ENCODE results near the gene PLEK. TPM values are rescaled to one million over a fixed set of nuclear protein-coding genes. Genes with fewer than 3 reads are reported as not detected.
"Not testable (repeated sequence)": the region's sequence is repeated elsewhere in the genome, so short reads cannot be mapped to it uniquely, and the experiment has no call there.

The PLEK gene
- total RNA-seq, 2 donors from 2014 or later: 2.6 to 7.8 TPM

DNA sequence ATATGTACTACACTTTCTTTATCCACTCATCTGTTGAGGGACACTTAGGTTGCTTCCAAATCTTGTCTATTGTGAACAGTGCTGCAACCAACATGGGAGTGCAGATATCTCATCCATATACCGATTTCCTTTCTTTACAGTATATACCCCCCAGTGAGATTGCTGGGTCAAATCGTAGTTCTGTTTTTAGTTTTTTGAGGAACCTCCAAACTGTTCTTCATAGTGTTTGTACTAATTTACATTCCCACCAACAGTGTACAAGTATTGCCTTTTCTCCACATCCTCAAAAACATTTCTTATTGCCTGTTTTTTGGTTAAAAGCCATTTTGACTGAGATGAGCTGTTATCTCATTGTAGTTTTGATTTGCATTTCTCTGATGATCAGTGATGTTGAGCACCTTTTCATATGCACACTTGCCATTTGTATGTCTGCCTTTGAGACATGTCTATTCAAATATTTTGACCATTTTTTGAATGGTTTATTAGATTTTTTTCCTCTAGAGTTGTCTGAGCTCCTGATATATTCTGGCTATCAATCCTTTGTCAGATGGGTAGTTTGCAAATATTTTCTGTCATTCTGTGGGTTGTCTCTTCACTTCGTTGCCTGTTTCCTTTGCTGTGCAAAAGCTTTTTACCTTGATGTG, 12.2 kb downstream of the PLEK start:
- intact Hi-C loops (cut with DNase I, micrococcal nuclease): no loop called here
- ATAC-seq: no peak
- DNase-seq: no peak

DNA sequence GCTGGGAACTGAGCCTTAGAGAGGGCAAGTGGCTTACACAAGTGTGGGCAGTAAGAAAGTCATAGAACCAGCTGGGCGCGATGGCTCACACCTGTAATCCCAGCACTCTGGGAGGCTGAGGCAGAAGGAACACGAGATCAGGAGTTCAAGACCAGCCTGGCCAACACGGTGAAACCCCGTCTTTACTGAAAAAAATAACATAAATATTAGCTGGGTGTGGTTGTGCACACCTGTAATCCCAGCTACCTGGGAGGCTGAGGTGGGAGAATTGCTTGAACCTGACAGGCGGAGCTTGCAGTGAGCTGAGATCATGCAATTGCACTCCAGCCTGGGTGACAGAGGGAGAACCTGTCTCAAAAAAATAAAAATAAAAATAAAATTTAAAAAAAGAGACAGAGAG, 13.7 kb downstream of the PLEK start:
- ATAC-seq; DNase-seq; intact Hi-C loops (cut with DNase I, micrococcal nuclease): not testable (repeated sequence)

DNA sequence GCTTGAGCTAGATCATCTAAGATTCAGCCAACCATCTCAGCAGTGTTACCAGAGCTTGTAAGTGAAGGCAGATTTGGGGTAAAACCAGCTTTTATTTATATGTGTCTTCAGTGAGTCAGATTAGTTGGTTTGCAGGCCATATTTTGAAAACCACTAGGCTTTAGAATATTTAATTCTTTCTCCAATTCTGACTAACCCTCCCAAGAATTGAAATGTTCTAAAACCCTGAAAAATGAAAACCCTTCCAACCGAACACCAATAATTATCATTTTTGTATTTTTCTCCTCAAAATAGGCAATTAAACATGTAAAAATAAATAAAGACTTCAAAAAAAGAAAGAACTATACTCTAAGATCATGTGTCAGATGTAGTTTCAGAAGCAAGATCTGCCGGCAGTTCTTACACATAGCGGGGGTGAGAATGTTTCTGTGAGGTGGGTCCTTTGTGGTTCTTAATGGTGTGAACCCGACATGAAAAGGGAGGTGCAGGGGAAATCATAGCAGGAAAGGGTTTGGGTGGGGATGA, 14.2 kb downstream of the PLEK start:
- intact Hi-C loops (cut with DNase I, micrococcal nuclease): no loop called here
- DNase-seq (no peak), ATAC-seq (no peak)

DNA sequence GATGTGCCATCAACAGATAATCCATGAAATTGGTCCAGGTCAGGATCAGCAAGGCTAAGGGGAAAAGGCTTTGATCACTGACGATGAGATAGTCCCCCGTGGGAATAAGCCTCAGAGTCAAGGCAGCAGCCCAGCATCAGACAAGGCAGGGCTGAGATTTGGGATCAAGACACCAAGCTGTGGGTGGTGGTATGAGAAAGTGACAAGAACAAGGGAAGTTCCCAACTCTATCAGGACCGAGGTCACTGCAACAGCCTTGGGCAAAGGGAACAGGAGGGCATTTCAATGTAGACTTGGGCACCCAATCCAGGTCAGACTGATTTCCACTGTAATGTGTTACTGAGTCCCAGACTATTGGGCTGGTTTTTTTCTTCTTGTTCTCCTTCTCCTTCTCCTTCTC, 18.7 kb downstream of the PLEK start:
- no peak for ATAC-seq
- DNase-seq: no peak
- intact Hi-C loops (cut with DNase I, micrococcal nuclease): no loop called here

DNA sequence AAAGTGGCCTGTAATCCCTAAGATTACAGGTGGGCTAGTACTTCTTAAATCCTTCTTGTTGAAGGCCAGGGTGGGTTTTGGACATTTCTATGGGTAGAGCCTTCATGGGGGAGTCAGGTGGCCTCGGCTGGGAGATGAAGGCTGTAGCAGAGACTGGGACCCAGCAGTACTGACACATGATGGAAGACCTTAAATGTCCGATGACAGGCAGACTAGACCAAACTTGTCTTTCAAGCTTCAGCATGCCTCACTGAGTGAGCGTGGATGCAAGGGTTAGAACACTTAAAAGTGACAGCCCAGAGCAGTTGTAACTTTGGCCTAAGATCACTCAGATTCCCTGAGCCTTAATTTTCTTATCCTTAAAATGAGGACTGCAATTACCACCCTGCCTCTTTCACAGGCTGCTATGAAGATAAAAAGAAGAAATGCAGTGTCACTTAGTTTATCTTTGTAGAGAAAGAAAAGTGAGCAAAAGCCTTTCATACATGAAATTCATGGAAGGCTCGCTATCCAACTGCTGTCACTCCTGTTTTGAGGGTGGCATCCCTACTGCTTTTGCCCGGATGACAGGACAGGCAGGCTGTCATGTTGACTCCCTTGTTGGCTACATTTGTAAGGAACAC, 19.5 kb downstream of the PLEK start:
- intact Hi-C loops (cut with DNase I, micrococcal nuclease): no loop called here
- ATAC-seq (no peak), DNase-seq (no peak)

DNA sequence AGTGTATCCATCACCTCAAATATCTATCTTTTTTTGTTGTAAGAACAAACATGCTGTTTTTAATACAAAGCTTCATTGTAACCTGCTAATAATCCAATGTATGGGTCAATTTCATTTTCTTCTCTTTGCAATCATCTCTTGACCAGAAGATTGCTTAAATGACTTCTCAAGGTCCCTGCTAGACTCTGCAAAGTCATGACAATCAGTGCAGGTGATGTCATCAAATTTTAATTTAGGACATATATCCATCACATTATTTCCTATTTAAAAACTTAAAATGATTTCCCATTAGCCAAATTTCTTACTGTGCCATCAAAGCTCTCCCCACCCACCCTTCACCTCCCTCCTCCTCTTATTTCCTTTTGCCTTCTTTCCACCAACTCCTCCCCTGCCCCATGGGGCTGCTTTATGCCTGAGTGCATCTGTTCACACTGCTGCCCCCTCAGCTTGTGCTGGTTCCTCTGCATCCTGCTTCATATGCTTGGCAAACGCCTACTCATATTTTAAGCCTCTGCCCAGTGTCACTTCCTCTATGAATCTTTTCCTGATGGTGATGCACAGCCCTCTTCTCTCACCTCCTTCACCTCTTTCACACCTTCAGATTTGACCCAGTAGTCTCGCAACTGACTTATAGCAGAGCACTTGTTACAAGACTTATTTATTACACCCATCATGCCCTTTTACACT, 20.3 kb downstream of the PLEK start:
- ATAC-seq (no peak), DNase-seq (no peak)
- intact Hi-C loops (cut with DNase I, micrococcal nuclease): no loop called here

DNA sequence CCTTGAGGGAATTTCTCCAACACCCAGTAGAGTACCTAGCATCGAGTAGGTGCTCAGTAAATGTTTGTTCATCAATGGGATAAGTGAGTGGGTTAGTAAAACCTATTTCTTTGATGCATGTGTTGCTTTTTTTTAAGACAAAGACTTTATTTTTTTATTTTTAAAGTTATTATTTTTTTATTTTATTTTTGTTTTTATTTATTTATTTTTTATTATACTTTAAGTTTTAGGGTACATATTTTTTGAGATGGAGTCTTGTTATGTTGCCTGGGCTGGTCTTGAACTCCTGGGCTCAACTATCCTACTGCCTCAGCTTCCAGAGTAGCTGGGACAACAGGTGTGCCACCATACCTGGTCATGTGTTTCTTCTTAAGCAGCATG, 20.8 kb downstream of the PLEK start:
- intact Hi-C loops (cut with DNase I, micrococcal nuclease): no loop called here

DNA sequence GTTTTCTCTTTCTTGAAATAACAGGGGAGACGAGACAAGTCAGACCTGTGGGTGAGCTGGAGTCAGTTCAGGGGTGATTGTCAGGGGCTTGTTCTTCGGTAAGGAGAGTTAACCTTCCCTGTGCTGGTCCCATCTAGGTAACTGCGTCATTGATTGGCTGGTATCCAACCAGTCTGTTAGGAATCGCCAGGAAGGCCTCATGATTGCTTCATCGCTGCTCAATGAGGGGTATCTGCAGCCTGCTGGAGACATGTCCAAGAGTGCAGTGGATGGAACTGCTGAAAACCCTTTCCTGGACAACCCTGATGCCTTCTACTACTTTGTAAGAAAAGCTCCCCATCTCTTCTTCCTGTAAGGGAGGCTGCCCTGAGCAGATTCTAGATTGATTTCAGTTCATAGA, 21.3 kb downstream of the PLEK start:
- intact Hi-C loops (cut with DNase I, micrococcal nuclease): no loop called here
- ATAC-seq: no peak
- no peak for DNase-seq

More for the DNA sequence above, 20.8 kb downstream of the PLEK start:
- ATAC-seq (no peak), DNase-seq (no peak)

DNA sequence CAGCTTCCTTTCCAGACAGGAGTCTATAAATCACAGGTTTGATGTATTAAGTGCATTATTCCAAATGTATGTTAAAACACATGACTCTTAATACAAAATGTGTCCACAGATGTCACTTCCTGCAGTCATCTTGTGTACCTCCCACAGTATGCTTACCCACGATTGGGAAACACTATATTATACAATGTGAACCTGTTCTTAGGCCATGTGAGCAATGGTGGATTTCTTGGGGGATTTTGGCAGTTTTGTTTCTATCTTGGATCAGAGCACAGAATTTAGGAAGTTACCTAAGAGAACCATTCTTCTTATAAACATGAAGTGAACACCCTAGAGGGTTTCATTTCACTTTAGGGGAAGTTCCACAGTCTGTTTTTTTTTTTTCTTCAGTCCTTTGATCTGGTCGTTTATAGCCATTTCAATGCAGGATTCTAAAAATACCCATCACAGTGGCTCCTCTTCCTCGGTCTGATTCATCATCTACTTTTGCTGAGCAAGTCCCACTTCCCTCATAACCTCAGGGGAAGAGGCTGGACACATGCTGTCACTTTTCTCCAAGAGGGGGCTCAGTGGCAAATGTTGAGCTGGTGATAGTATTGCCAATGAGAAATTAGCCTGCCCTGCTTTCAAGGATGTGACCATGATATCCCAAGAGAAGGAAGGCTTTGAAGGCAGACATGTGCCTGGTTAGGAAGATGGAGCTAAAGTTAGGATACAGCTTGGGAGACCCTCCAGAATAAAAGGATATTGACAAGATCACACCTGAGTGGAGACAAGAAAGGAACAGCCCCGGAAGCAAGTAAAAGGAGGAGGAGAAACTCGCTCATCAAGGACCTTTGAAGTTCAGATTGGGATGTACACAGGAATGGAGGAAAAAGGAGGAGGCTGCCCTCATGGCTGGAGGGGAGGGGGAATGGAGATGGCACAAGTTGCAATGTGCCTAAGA, 22.6 kb downstream of the PLEK start:
- ATAC-seq (no peak), DNase-seq (no peak)
- intact Hi-C loops (cut with DNase I, micrococcal nuclease): no loop called here

DNA sequence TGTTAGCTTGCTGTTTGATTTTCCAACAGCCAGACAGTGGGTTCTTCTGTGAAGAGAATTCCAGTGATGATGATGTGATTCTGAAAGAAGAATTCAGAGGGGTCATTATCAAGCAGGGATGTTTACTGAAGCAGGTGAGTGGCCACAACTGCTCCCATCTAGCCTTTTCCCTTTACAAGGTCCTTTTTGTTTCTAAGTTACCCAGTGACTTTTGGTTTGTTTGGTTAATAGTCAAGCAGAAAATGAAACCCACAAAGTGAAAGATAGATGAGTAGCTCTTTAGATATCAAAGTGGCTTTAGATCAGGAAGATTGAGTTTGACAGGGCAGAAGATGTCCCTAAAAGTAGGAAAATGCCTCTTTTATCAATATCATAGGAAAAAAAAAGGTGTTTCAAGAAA, 23.3 kb downstream of the PLEK start:
- ATAC-seq (no peak), DNase-seq (no peak)
- intact Hi-C loops (cut with DNase I, micrococcal nuclease): no loop called here

DNA sequence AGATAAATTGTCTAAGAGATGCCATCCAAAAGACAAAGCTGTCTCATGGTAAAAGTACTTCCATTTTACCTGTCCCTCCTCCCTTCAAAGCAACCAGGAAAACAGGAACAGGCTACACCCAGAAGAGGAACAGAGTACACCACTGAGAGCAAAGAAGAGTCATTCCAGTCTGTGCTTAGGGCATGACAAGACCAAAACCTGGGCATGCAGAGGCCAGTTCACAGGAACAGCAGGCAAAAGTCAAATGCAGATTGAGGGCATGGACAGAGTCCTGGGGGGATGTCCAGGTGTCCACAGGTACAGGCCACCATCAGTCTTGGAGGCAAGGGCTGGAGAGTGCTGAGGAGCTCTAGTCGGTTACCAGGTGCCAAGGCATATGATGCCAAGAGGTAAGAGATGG, 23.7 kb downstream of the PLEK start:
- intact Hi-C loops (cut with DNase I, micrococcal nuclease): no loop called here
- DNase-seq (no peak), ATAC-seq (no peak)

DNA sequence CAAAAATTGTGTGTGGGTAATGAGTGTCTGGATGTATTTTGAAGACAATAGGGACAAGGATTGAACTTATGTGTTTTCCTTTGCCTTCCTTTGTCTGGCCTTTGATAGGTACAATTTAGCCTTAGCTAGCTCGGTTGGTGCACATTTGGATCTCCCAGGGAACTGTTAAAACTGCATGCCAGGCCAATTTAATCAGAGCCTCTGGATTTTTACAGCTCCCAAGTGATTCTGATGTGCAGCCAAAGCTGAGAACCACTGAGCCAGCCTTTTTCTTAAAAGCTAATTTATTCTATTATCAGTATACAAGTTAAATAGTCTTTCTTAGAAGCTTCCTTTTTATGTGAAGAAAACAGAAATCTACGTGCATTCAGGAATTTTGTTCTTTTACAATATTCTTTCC, 25.0 kb downstream of the PLEK start:
- ATAC-seq: no peak
- intact Hi-C loops (cut with DNase I, micrococcal nuclease): no loop called here
- no peak for DNase-seq

DNA sequence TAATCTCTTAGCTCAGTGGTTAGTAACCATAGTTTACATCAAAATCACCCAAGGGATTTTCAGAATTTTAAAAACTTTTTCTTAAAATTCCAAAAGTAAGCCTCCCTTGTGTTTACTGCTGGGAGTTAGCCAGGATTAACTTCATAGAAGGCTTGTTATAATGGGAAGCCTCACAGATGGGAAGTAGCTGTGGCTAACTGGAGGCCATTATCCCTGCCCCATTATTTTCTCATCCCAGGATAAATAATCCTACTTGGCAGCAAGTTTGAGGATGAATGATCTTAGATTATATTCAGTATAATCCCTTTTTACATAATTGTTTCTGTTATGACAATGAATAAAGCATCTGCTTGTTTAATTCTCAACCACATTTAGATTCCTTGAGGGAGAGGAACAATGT, 25.5 kb downstream of the PLEK start:
- DNase-seq (no peak), ATAC-seq (no peak)
- intact Hi-C loops (cut with DNase I, micrococcal nuclease): no loop called here

DNA sequence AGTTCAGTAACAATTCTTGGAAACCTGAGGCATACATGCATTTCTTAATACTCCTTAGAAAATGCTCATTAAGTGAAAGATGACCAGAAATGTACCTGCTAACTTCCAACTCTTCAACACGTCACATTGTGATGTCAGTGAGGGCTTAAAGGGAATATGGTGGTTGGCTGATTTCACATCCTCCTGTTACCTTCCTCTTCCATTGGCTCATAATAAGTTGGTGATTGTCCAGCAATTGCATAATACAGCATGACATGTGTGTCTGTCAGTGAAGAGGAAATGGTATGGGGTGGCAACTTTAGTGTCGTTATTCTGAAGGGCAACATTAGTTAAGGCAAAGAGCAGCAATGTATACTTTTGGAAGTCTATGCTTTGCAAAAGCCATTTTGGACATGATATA, 26.0 kb downstream of the PLEK start:
- ATAC-seq (no peak), DNase-seq (no peak)
- intact Hi-C loops (cut with DNase I, micrococcal nuclease): no loop called here

DNA sequence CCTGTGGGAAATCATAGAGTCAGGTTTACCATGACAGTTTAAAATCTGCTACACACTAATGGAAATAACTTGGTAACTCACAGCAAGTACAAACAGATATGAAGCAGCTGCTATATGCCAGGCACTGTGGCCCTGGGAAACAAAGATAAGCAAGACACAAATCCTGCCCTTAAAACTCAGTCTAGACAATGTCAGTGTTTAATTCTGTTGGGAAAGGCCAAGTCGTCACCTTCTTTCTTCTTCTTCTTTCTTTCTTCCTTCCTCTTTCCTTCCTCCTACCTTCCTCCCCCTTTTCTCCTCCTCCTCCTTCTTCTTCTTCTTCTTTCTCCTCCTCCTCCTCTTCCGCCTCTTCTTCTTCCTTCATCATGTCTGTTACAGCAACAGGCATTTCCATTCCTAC, 26.8 kb downstream of the PLEK start:
- no peak for DNase-seq
- intact Hi-C loops (cut with DNase I, micrococcal nuclease): no loop called here
- ATAC-seq: no peak

DNA sequence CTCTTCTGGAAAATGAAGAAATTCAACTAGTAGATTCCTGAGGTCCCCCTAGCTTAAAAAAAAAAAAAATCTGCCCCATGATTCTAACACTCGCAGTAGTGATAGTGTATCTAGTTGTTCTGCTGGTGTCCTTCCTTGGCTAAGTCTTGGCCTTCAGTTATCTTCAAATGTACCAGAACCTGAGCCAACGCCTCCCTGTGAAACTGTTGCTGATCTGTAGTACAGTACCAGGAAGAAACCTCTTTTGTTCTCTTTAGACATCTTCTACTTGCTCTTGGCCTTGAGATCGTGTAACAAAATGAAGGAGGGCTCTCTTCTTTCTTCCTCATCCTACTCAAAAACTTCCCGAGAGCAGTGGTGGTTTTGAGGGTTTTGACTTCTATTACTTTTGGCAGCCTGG, 31.0 kb downstream of the PLEK start:
- DNase-seq (no peak), ATAC-seq (no peak)
- intact Hi-C loops (cut with DNase I, micrococcal nuclease): no loop called here

DNA sequence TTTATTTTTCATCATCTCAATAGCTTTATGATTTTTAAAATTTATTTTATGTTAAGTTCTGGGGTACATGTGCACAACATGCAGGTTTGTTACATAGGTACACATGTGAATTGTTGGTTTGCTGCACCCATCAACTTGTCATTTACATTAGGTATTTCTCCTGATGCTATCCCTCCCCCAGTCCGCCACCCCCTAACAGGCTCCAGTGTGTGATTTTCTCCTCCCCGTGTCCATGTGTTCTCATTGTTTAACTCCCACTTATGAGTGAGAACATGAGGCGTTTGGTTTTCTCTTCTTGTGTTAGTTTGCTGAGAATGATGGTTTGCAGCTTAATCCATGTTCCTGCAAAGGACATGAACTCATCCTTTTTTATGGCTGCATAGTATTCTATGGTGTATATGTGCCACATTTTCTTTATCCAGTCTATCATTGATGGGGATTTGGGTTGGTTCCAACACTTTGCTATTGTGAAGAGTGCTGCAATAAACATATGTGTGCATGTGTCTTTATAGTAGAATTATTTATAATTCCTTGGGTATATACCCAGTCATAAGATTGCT, 32.7 kb downstream of the PLEK start:
- ATAC-seq; intact Hi-C loops (cut with DNase I, micrococcal nuclease); DNase-seq: not testable (repeated sequence)

DNA sequence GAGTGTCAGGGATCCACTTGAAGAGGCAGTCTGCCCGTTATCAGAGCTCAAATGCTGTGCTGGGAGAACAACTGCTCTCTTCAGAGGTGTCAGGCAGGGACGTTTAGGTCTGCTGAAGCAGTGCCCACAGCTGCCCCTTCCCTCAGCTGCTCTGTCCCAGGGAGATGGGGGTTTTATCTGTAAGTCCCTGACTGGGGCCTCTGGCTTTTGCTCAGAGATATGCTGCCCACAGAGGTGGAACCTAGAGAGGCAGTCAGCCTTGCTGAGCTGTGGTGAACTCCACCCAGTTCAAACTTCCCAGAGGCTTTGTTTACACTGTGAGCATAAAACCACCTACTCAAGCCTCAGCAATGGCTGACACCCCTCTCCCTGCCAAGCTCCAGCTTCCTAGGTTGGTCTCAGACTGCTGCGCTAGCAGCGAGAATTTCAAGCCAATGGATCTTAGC, 38.1 kb downstream of the PLEK start:
- intact Hi-C loops (cut with DNase I, micrococcal nuclease): no loop called here
- DNase-seq (no peak), ATAC-seq (no peak)

DNA sequence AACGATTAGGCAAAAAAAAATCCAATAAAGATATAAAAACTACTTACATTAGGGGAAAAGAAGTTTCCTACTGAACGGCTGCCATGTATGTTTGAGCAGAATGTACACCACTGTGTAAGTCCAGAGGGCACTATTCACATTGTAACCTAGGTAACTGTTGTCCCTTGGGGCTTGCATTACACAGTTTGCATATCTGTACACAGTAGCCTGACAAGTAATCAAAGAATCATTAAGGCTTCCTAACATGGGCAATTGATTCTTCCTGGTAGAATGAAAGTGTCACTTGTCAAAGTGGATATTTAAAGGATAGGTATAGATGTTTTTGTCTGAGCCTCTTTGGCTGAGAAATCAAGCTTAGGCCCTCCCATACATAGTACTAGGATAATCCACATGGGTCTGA, 39.1 kb downstream of the PLEK start:
- ATAC-seq (no peak), DNase-seq (no peak)
- intact Hi-C loops (cut with DNase I, micrococcal nuclease): no loop called here

Data from left colon (tissue), 2 donors.